HPDE6-E6E7 (cell line): Measurements from ENCODE around the gene MIF4GD.
"Not testable (repeated sequence)": the region's sequence is repeated elsewhere in the genome, so short reads cannot be mapped to it uniquely, and the experiment has no call there.

Experiments used
- DNase-seq: peaks from one replicate; pipeline ENCODE4 v3.0.0; 2011; ENCODE audit warnings: missing footprints; ENCODE audit errors: extremely low spot score

MIF4GD gene, protein sequence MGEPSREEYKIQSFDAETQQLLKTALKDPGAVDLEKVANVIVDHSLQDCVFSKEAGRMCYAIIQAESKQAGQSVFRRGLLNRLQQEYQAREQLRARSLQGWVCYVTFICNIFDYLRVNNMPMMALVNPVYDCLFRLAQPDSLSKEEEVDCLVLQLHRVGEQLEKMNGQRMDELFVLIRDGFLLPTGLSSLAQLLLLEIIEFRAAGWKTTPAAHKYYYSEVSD

DNA sequence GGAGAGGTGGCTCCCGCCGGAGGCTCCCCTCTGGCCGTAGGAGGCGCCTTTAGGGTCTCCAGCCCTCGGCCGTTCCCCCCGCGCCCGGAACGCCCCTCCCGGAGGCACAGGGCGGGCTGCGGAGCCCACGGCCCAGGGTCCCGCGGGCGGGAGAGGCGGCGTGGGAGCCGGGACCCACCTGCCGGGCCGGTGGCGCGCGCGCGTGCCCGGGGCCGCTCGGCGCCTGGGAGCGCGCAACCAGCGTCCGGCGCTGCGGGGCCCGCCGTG is at the start of gene MIF4GD:
TSS of gene MIF4GD (minus strand) at position 266 of the 267 bp plus-strand sequence. CDS start 1,036 bp downstream, outside the sequence.
- DNase-seq = no peak

DNA sequence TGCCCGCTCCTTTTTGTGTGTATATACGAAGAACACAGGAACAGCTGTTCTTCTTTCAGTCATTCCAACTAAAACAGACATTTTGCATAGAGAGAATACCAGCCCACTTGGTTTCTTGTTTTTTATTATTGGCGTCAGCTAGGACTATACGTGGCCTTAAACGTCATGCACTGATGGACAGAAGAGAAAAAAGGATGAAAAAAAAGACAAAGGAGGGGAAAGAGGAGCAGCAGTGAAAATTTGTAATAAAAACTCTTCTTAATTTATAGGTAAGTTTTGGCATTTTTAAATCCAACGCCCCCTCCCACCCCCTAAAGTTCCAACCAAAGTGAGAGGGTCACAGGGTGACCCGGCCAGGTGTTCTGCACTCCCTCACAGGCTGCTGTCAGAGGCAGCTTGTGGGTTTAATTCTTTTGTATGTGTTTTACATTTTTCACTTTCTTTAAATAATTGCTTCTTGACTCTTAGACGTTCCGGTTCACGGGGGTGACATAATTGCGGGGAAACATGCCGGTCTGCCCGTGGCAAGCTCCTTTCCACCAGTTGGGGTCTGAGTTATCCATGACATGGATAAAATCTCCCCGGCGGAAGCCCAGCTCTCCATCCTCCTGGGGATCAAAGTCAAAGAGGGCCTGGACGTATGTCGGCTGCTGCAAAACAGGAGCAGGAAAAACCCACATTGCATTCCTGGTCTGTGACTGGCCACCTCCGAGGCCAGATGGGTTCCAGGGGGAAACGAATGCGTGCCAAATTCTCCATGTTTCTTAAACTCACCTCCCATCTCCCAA is 49.1 kb upstream of the MIF4GD start:
- no peak for DNase-seq

DNA sequence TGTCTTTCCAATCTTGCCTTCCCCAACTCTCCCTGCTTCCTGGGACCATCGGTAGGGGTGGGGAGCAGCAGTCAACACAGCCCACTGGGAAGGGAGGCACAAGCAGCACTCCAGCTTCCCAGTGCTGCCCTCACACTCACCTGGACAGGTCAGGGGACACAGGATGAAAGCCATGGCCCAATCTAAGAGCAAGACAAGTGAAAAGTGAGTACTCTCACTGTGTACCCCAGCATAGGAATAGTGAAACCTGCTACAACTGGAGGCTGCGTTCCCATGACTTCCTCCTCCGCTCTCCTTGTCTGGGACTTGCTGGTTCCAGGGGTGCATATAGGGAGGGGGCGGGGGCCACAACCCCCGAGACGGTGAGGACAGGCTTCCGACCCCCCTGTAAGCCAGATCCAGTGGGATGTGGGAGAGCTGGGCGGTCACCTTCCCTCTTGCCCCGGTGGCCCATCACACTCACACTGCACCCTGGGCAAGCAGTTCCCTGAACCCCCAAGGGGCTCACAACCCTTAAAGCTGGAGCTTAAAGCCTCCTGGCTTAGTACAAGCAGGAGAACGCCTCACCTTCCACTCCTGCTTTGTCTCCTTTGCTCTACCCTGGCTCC is 47.7 kb upstream of the MIF4GD start:
- DNase-seq = no peak

DNA sequence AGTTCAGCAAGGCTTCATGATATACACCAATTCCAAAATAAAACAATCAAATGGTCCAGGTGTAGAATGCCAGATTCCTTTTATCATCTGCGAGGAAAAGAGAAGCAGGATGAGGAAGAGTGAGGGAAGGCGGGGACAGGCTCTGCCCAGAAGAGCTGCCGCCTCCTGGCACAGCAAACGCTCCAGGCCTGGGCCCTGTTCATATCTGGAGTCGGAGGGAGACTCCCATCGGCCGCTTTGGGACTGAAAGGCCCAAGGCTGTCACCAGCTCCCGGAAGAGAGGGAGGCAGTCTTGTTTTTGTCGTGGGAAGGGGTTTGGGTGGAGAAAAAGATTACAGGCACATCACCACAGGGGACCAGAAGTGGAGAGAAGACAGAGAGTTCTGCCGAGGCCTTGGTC is 47.2 kb upstream of the MIF4GD start:
- DNase-seq = no peak

DNA sequence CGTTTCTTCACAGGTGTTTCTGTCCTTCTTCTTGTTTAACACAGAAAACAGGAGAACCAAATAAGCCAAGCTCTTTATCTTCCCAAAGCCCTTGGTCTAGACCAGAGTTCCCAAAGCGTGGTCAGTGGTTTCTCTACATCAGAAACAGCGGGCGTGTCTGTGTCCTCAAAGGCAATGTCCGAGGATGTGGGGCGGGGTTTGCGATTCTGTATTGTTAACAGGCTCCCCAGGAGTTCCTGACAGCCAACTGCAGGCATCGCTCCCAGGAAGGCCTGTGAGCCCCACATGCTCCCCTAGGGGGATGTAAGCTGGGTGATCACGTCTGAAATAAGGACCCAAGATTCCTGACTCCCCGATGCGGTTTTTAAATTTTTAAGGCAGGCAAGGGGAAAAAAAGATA is 46.6 kb upstream of the MIF4GD start:
- DNase-seq = no peak

DNA sequence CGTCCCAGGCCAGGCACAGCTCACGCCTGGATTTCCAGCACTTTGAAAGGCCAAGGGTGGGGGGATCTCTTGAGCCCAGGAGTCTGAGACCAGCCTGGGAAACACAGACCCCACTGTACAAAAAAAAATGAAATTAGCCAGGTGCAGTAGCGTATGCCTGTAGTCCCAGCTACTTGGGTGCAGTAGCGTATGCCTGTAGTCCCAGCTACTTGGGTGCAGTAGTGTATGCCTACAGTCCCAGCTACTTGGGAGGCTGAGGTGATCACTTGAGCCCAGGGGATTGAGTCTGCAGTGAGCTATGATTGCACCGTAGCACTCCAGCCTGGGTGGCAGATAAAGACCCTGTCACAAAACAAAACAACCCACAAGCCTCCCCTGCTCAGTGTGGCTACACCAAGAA is 45.2 kb upstream of the MIF4GD start:
- no peak for DNase-seq

DNA sequence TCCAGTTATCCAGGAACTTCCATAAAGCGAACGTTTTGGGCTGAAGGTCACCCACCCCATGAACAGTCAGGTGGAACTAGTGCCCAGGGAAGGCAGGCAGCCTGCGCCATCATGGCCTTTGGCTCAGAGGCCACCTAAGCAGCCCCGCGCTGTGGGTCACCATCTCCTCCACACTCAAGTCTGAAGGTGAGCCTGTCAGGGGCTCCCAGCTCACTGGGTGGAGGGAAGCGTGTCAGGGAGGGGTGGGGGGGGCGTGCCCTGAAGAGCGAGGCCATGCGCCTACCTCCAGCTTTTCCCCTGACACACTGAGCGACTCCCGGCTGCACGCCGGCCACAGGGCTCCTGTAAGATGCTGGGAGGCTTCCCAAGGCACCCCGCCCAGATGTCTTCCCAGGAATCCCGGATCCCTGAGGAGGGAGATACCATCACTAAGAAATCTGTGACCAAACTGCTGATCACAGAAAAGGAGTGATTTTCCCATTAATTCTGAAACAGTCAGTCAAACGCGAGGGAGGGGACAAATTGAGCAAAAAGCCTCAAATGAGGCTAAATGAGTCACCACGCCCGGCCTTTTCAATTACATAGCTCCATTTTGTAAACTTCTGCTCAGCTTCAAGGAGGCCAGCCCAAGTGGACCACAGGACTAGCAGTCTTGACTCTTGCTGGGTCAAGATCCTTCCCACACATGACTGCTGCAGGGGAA is 44.7 kb upstream of the MIF4GD start:
- no peak for DNase-seq

DNA sequence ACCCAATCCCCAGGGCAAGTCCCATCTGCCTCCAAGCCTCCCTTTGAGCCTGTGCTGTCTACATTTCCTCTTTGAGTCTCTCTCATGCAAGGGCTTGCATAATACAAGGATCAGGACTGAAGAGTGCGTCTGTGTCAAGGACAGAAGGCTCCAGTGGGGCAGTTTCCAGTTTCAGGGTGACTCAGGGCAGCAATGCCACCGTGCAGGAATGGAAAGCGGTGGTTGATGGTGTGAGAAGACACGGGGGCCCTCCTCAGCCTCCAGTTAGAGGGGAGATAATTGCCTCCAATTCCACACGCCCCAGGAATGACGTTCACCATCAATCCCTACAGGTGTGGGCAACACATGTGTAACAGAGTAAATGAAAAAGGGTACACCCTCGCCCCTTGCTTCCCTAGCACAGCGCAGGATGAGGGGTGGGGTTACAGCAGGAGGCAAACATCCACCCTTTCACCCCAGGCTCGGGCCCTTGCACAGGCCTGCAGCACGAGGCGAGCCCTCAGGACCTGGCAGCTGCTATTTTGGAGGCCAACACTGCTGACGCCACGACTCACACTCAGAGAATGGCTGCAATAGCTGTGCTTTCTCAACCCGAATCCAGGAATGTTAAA is 43.0 kb upstream of the MIF4GD start:
- no peak for DNase-seq

DNA sequence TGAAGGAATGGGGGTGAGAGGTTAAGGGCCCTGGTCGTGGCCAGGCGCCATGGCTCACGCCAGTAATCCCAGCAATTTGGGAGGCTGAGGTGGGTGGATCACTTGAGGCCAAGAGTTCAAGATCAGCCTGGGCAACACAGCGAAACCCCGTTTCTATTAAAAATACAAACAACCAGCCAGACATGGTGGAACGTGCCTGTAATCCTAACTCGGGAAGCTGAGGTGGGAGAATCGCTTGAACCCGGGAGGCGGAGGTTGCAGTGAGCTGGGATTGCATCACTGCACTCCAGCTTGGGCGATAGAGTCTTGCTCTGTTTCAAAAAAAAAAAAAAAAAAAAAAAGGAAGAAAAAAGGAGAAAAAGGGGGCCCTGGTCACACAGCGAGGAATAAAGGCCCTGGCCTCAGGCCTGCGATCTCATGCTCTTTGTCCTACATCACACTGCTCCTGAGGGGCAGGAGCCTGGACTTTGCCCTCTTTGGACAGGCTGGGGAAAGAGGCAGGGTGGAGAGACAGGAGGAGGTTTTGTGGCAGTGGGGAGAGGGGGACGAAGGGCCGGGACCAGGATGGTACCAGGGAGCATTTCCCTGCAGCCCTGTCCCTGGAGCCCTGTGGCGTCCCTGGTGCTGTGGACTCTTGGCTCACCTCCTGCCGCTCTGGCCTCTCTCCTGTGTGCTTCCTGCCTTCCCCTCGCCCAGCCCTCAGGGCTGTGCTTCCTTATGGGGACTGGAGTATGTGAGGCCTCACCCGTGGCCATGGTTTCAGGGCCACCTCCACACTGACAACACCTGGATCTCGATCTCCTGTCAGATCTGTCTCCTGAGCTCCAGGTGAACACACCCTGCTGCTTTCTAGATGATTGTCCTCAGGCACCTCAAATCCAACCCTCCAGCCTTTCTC is 38.0 kb upstream of the MIF4GD start:
- DNase-seq = no peak

DNA sequence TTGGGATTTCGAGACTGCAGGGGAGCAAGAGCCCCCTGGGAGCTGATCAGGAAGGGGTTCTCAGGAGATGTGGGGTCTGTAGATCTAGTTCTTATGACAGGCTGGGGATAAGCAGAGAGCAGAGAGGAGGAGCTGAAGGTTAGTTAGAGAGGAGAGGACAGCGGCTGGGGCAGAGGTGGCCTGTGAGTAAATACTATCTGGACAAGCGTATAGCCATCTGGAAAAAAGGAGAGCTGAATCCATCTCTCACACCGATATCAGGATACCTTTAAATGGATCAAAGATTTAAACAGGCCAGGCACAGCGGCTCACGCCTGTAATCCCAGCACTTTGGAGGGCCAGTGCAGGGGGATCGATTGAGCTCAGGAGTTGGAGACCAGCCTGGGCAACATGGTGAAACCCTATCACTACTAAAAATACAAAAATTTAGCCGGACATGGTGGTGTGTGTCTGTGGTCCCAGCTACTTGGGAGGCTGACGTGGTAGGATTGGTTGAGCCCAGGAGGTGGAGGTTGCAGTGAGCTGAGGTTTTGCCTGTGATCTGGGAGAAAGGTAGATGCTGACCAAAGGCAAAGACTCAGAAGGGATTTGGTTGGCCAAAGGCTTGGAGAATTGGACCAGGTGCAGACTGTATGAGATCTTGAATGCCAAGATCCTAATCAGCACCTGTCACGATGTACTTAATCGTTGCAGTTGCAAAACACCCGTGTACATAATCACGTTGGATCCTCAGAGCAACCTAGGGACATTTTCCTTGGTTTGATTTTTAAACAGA is 37.1 kb upstream of the MIF4GD start:
- no peak for DNase-seq

DNA sequence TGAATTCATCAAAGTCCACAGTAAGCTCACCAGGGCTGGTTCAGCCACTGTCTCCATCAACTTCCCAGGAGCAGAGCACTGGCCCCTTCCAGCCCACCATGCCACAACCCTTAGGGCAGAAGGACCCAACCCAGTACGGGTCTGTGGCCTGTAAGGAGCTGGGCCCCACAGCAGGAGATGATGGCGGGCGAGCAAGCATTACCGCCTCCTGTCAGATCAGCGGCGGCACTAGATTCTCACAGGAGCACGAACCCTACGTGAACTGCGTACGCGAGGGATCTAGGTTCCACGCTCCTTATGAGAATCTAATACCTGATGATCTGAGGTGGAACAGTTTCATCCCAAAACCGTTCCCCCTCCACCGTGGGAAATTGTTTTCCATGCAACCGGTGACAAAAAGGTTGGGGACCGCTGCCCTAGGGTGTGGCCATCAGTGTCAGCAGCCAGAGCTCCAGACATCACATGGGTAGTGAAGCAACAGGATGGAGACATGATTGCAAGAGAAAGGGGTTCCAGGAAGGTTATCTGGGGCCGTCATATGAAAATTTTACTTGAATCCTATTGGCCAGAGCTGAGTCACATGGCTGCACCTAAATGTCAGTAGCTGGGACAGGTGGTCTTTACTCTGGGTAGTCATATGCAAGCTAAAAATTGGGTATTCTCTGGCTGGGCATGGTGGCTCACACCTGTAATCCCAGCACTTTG is 30.6 kb upstream of the MIF4GD start:
- DNase-seq = no peak

DNA sequence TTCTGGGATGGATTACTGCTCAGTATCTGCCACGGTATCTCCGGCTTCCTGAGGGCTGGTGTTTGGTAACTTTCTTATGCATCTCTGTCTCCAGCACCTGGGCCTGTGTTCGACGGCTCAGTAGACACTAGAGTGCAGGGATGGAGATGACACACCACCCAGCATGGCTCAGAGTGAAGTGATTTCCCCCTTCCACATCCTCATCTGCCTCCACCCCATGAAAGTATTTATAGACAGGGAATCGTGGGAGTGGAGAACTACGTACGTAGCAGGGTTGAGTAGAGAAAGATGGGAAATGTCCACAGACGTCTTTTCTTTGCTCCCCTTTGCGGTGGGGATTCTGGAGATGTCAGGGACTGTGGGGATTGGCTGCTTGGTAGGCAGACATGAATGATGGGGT is 30.0 kb upstream of the MIF4GD start:
- DNase-seq = no peak

DNA sequence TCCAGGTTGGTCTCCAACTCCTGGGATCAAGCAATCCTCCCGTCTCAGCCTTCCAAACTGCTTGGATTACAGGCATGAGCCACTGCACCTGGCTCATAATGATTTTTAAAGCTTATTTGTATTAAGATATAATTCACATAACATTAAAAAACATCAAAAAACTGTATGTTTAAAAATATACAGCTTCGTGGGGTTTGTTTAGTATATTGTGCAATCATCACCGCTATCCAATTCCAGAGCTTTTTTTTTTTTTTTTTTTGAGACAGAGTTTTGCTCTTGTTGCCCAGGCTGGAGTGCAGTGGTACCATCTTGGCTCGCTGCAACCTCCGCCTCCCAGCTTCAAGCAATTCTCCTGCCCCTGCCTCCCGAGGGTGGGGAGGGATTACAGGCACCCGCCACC is 29.2 kb upstream of the MIF4GD start:
- no peak for DNase-seq

DNA sequence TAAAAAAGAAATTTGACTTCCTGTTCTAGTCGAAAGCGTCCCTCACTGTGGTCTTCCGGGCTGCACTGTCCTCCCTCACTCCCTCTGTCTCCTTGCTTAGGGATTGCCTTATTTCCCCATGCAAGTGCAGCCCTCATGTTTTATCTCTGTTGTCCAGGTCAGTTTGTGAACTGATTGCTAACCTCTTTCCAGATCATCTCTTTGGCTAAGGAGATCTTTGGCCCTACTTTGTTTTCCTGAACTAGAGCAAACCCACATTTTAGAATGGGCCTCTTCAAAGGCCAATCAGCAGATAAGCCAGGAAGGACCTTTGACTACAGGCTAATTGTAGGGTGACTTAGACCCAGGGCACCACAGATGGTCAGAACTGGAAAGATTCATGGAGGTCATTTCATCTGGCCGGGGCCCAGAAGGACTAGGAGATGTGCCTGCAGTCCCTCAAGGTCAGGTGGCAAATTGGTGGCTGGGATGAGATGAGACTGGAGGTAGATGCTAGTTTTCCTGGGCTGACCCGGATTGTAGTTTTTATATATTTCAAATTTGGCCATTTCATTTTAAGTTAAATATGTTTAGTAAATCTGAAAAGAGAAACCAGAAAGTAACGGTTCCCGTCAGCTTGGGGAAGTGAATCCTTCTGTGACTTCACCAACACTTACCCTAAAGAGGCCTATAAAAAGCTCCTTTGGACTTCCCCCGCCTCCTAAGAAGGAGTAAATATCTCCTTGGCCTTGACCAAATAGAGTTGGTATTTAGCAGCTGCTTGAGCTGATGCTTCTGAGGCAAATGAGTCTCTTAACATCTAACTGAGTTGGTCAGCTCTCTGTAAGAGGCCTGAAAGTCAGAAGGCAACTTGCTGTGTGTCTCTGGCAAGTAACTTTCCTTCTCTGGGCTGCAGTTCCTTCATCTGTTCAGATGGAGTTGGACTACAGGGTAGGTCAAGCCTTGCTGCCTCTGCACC is 24.4 kb upstream of the MIF4GD start:
- no peak for DNase-seq

DNA sequence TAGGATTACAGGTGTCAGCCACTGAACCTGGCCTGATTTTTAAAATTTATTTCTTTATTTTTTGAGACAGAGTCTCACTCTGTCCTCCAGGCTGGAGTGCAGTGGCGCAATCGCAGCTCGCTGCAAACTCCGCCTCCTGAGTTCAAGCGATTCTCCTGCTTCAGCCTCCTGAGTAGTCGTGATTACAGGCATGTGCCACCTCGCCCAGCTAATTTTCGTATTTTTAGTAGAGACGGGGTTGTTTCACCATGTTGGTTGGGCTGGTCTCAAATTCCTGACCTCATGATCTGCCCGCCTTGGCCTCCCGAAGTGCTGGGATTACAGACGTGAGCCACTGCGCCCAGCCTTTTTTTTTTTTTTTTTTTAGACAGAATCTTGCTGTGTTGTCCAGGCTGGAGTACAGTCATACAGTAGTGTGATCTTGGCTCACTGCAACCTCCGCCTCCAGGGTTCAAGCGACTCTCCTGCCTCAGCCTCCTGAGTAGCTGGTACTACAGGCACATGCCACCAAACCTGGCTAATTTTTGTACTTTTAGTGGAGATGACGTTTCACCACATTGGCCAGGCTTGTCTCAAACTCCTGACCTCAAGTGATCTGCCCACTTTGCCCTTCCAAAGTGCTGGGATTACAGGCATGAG is 21.9 kb upstream of the MIF4GD start:
- not testable (repeated sequence) for DNase-seq

DNA sequence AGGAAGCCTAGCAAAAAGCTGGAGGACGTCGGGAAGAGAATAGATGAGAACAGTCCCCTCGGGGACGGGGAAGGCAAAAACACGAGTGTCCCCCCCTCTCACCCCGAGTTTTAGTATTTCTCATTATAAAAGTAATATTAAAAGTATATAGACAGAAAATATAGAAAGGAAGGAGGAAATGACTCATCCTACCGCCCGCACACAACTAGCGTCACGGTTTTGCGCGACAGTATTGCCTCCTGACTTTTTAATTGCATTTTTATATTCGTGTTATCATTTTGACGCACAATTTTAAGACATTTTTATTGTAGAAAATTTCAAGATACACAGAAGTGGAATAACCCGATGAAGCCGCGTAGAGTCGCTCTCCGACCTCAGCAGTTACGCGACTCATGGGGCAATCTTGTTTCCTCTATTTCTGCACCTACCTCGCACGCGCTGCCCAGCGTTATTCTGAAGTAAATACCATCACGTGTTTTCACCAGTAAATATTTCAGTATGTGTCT is 18.9 kb upstream of the MIF4GD start:
- no peak for DNase-seq

DNA sequence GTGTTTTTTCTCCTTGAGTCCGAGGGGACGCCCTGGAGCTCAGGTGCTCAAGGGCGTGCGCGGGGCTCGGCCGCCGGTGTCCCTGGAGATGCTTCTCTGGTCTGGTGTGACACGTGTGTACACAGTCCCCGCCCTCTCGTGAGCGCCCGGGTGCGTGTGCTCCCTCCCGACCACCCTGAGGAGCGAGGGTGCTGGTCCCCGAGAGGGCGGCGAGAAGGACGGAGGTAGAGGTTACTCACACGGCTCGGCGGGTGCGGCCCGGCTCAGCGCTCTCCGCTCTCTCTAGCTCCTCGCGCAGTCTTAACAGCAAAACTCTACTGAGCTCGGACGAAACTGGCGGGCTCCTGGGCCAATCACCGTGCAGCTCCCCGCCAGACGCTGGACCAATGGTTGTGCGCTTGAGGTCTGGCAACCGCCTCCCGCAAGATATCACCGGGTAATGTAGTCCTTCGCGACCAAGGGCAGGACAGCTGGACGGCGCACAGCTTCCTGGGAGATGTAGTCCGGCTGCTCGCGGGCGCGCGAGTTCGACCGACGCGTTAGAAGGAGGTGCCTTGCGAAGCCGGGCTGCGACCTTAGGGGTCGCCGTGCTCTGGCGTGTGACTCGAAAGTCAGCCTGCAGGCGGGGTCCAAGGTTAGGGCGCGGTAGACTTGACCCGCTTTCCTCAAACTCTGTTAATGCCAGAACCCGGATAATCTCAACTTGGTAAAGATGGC is 18.2 kb upstream of the MIF4GD start, which contains the start of gene SLC25A19:
TSS of gene SLC25A19 (minus strand) at position 319 of the 717 bp plus-strand sequence. CDS start 2,669 bp downstream, outside the sequence.
- DNase-seq = peak; percentile 100
